ENCODE data around the gene STK32B.

GRCh38 chr4:5338531-5338930 lies 287.3 kb downstream of the STK32B start:
- TF ChIP-seq CTCF (IDR thresholded peaks at IDR 0.05) (no peak), POLR2AphosphoS5 (IDR thresholded peaks at IDR 0.05; ENCODE audit: low read depth, low read length) (no peak), REST (IDR thresholded peaks at IDR 0.05; ENCODE audit: insufficient read depth in 1 of 2, low read depth in 2 of 2, low read length in 1 of 2) (no peak), SIN3A (IDR thresholded peaks at IDR 0.05; ENCODE audit: borderline replicate concordance, insufficient read depth, low read depth, low read length) (no peak), TCF7L2 (IDR thresholded peaks at IDR 0.05; ENCODE audit: low read depth, low read length) (no peak)

Data from Panc1 (cell line).